Thyroid gland (tissue), 4 donors: ENCODE results near the gene ARMC10. TPM values are rescaled to one million over a fixed set of nuclear protein-coding genes. Genes with fewer than 3 reads are reported as not detected.

Source experiments
- DNase-seq, 2 donors: peaks; one replicate each; pipeline ENCODE4 v3.0.0-alpha.2; 2019
- H3K27ac ChIP-seq, 3 donors: fragments of 200-600 bp; sonication (generic); 1 replicate in 2 of 3; 2 replicates in 1 of 3; pipeline ENCODE4 v1.5.1; 2016 to 2019; ENCODE audit warnings: mild to moderate bottlenecking in 1 of 3, moderate library complexity in 1 of 3
- H3K27me3 ChIP-seq: fragments of 200-600 bp; sonication (generic); one replicate; pipeline ENCODE4 v1.5.1; 2019
- H3K36me3 ChIP-seq, 2 donors: fragments of 200-600 bp; sonication (generic); one replicate each; pipeline ENCODE4 v1.5.1; 2016 to 2019
- H3K4me1 ChIP-seq, 2 donors: fragments of 200-600 bp; sonication (generic); one replicate each; pipeline ENCODE4 v1.5.1; 2017 to 2019
- H3K4me3 ChIP-seq, 3 donors: fragments of 200-600 bp; sonication (generic); replicated peaks in 1 of 3; 1 replicate in 2 of 3; 2 replicates in 1 of 3; pipeline ENCODE4 v1.5.1; 2016; ENCODE audit warnings: mild to moderate bottlenecking in 1 of 3
- H3K9me3 ChIP-seq: fragments of 200-600 bp; sonication (generic); one replicate; pipeline ENCODE4 v1.5.1; 2017
- CTCF ChIP-seq, 6 experiments: fragments of 200-600 bp in 3 of 6; fragments of 450-650 bp in 3 of 6; sonication (generic) in 3 of 6; IDR thresholded peaks; one replicate each; pipeline ENCODE4 v1.5.1; 2016 to 2019; ENCODE audit warnings: antibody characterized with exemption in 6 of 6, mild to moderate bottlenecking in 2 of 6, inconsistent platforms in 1 of 6, moderate library complexity in 1 of 6
- POLR2A ChIP-seq, 2 donors: fragments of 450-650 bp; IDR thresholded peaks; one replicate each; pipeline ENCODE4 v1.6.1; 2017; ENCODE audit warnings: antibody characterized with exemption in 2 of 2, mild to moderate bottlenecking in 2 of 2, moderate library complexity in 1 of 2
- WGBS, 2 donors: methylation state at CpG; one replicate each; pipeline ENCODE4 v1.1.5; 2017; 5-methylcytosine and 5-hydroxymethylcytosine counted together
- intact Hi-C: fragments of 100-400 bp; cut with DNase I; formaldehyde crosslinking; loops from one replicate; pipeline ENCODE4 v1.15.1; 2023
- total RNA-seq, 4 donors: library from RNA; depleted of rRNA; stranded (reverse); fragments of >200 nt; gene quantifications; one replicate each; pipeline ENCODE4 v1.2.3, GENCODE V29; 2016

Gene ARMC10
- total RNA-seq, 4 donors from 2014 or later = 44.1 to 72.4 (median 57.8) TPM

DNA sequence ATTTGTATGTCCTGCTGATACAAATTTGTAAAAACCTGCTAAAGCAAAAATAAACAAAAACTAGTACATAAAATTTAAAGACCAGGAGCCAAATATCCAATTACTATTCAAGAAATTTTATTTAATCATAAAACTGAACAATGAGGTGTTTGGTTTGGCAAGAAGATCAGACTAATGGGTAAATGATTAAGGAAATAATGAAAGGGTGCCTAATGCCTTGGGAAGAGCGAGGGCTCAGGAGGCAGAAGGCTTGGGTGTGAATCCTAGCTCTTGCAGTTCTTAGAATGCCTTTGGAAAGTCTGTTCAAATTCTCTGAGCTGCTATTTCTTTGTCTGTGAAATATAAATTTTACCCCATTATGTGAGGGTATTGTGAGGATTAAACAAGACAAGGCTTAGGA lies 41.6 kb downstream of the ARMC10 start:
- TF ChIP-seq CTCF (IDR thresholded peaks at IDR 0.05) (no peak), POLR2A (IDR thresholded peaks at IDR 0.05) (no peak)
- intact Hi-C loops = no loop called here
- 88 to 100% methylated on average over 1 of the region's 1 CpG for WGBS, 2 donors
- no peak for DNase-seq
- H3K27ac ChIP-seq = no peak overlapping the region
- peaks cover 5 to 8% of the 10 kb centered on the region in 2 donors for H3K36me3 ChIP-seq
- no peak overlapping the region for H3K4me3 ChIP-seq
- H3K9me3 ChIP-seq = no peaks in the 10 kb centered on the region
- H3K4me1 ChIP-seq = no peaks in the 10 kb centered on the region
- H3K27me3 ChIP-seq = no peaks in the 10 kb centered on the region

GRCh38 chr7:103116991-103117390 lies 42.1 kb downstream of the ARMC10 start:
- Histone ChIP-seq H3K27ac (no peak overlapping the region), H3K4me3 (no peak overlapping the region), H3K4me1 (no peaks in the 10 kb centered on the region), H3K36me3 (peaks cover 5 to 8% of the 10 kb centered on the region in 2 donors), H3K27me3 (no peaks in the 10 kb centered on the region), H3K9me3 (no peaks in the 10 kb centered on the region)
- DNase-seq = no peak
- no peak for TF ChIP-seq CTCF (IDR thresholded peaks at IDR 0.05)
- TF ChIP-seq POLR2A (IDR thresholded peaks at IDR 0.05) = no peak
- intact Hi-C loops = no loop called here

GRCh38 chr7:103117465-103117864 lies 42.5 kb downstream of the ARMC10 start:
- TF ChIP-seq POLR2A (IDR thresholded peaks at IDR 0.05) = no peak
- TF ChIP-seq CTCF (IDR thresholded peaks at IDR 0.05) = no peak
- no peaks in the 10 kb centered on the region for H3K4me1 ChIP-seq
- no peak overlapping the region for H3K27ac ChIP-seq
- H3K36me3 ChIP-seq = peaks cover 5 to 8% of the 10 kb centered on the region in 2 donors
- 91 to 97% methylated on average over 2 of the region's 2 CpGs for WGBS, 2 donors
- DNase-seq = no peak
- no peak overlapping the region for H3K4me3 ChIP-seq
- intact Hi-C loops = no loop called here
- H3K27me3 ChIP-seq = no peaks in the 10 kb centered on the region
- H3K9me3 ChIP-seq = no peaks in the 10 kb centered on the region

GRCh38 chr7:103119791-103120291 lies 44.9 kb downstream of the ARMC10 start:
- intact Hi-C loops = no loop called here
- WGBS, 2 donors = 97 to 98% methylated on average over 11 of the region's 11 CpGs
- Histone ChIP-seq H3K4me1 (no peaks in the 10 kb centered on the region), H3K36me3 (peaks cover 5 to 8% of the 10 kb centered on the region in 2 donors), H3K27ac (no peak overlapping the region), H3K27me3 (no peaks in the 10 kb centered on the region), H3K9me3 (no peaks in the 10 kb centered on the region), H3K4me3 (no peak overlapping the region)
- no peak for DNase-seq
- no peak for TF ChIP-seq POLR2A (IDR thresholded peaks at IDR 0.05)
- no peak for TF ChIP-seq CTCF (IDR thresholded peaks at IDR 0.05)

DNA sequence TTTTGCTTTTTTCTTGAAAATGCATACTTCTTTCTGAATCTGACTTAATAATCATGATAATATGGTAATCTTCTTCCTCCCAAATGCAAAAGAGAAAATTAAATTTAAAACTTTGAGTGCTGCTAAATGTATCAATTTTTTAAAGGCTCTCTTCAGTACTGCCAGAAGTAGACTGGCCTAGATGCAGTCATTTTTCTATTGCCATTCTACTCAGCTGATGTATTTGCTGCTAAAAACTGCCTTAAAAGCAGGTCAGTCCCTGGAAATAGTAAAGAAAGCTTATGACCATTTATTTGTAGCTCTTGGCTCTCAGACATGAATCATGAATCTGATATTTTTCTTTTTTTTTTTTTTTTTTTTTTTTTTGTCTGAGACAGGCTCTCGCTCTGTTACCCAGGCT lies 45.4 kb downstream of the ARMC10 start:
- Histone ChIP-seq H3K27ac (no peak overlapping the region), H3K27me3 (no peaks in the 10 kb centered on the region), H3K36me3 (peaks cover 5 to 8% of the 10 kb centered on the region in 2 donors), H3K4me1 (no peaks in the 10 kb centered on the region), H3K9me3 (no peaks in the 10 kb centered on the region), H3K4me3 (no peak overlapping the region)
- 94 to 95% methylated on average over 1 of the region's 1 CpG for WGBS, 2 donors
- no peak for DNase-seq
- TF ChIP-seq CTCF (IDR thresholded peaks at IDR 0.05) (no peak), POLR2A (IDR thresholded peaks at IDR 0.05) (no peak)
- intact Hi-C loops = no loop called here
